ENCODE measurements around the gene TTLL1.

DNA sequence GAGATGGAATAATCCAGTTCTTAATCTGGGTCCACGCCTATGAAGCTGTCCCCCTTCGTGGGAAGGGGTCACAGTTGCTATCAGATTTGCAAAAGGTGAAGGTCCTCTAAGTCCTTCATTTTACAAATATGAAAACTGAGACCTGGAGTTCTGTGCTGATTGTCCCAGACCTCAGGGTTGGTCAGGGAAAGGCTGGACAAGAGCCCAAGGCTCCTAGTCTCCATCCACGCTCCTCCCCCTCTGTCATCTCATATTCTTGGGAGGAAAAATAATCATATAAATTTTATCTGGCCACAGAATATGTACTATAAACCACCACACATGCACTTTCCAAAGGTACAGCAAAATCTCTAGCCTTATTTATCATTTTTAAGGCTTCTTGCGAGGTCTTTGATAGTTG is 79.7 kb downstream of the TTLL1 start:
- TF ChIP-seq YY1 (IDR thresholded peaks at IDR 0.05) (no peak), FOXA1 (IDR thresholded peaks at IDR 0.05) (no peak), TAF1 (conservative IDR thresholded peaks at IDR 0.05) (no peak)

Measured in liver (tissue), 2 donors.